BE2C (cell line): ENCODE measurements around the gene STAM.

Source experiments
- DNase-seq: peaks from one replicate; pipeline ENCODE4 v3.0.0-alpha.2; 2020
- H3K27me3 ChIP-seq: fragments of 250-450 bp; sonication (Bioruptor Pico); 2 replicates; pipeline ENCODE4 v1.5.1; 2020; ENCODE audit warnings: mild to moderate bottlenecking
- H3K36me3 ChIP-seq: fragments of 250-450 bp; sonication (Bioruptor Pico); 2 replicates; pipeline ENCODE4 v1.5.1; 2020; ENCODE audit warnings: mild to moderate bottlenecking
- H3K4me1 ChIP-seq: fragments of 250-450 bp; sonication (Bioruptor Pico); 2 replicates; pipeline ENCODE4 v1.5.1; 2020
- H3K4me3 ChIP-seq: 2 replicates; pipeline ENCODE4 v1.5.1; 2011; ENCODE audit warnings: low read depth, low read length
- H3K9me3 ChIP-seq: fragments of 250-450 bp; sonication (Bioruptor Pico); 2 replicates; pipeline ENCODE4 v1.5.1; 2020
- CTCF ChIP-seq: IDR thresholded peaks from 2 replicates; pipeline ENCODE4 v1.5.1; 2012; ENCODE audit warnings: mild to moderate bottlenecking, low read depth, low read length

The STAM gene

GRCh38 chr10:17665747-17666146 lies 21.8 kb downstream of the STAM start:
- no peaks in the 10 kb centered on the region for H3K27me3 ChIP-seq
- DNase-seq = no peak
- no peak overlapping the region for H3K4me3 ChIP-seq
- no peaks in the 10 kb centered on the region for H3K4me1 ChIP-seq
- peaks cover 6% of the 10 kb centered on the region for H3K36me3 ChIP-seq
- H3K9me3 ChIP-seq = no peaks in the 10 kb centered on the region
- no peak for TF ChIP-seq CTCF

- TF ChIP-seq CTCF = no peak
- DNase-seq = no peak
- Histone ChIP-seq H3K4me1 (no peaks in the 10 kb centered on the region), H3K36me3 (no peaks in the 10 kb centered on the region), H3K9me3 (no peaks in the 10 kb centered on the region), H3K27me3 (no peaks in the 10 kb centered on the region), H3K4me3 (no peak overlapping the region)
These were observed 24.7 kb downstream of the STAM start for GRCh38 chr10:17668435-17669184.

GRCh38 chr10:17669185-17669872 lies 25.4 kb downstream of the STAM start:
- H3K9me3 ChIP-seq = no peaks in the 10 kb centered on the region
- H3K4me1 ChIP-seq = no peaks in the 10 kb centered on the region
- no peak for TF ChIP-seq CTCF
- H3K36me3 ChIP-seq = no peaks in the 10 kb centered on the region
- no peak overlapping the region for H3K4me3 ChIP-seq
- H3K27me3 ChIP-seq = no peaks in the 10 kb centered on the region
- no peak for DNase-seq

GRCh38 chr10:17671307-17671706 lies 27.4 kb downstream of the STAM start:
- TF ChIP-seq CTCF = no peak
- H3K4me3 ChIP-seq = no peak overlapping the region
- no peaks in the 10 kb centered on the region for H3K36me3 ChIP-seq
- no peaks in the 10 kb centered on the region for H3K9me3 ChIP-seq
- no peak for DNase-seq
- no peaks in the 10 kb centered on the region for H3K4me1 ChIP-seq
- H3K27me3 ChIP-seq = no peaks in the 10 kb centered on the region

GRCh38 chr10:17673471-17674061 lies 29.6 kb downstream of the STAM start:
- H3K4me1 ChIP-seq = no peaks in the 10 kb centered on the region
- H3K4me3 ChIP-seq = no peak overlapping the region
- TF ChIP-seq CTCF = no peak
- H3K27me3 ChIP-seq = no peaks in the 10 kb centered on the region
- no peaks in the 10 kb centered on the region for H3K36me3 ChIP-seq
- no peak for DNase-seq
- no peaks in the 10 kb centered on the region for H3K9me3 ChIP-seq

- Histone ChIP-seq H3K9me3 (no peaks in the 10 kb centered on the region), H3K4me1 (no peaks in the 10 kb centered on the region), H3K27me3 (no peaks in the 10 kb centered on the region), H3K4me3 (no peak overlapping the region), H3K36me3 (no peaks in the 10 kb centered on the region)
- no peak for DNase-seq
- TF ChIP-seq CTCF = no peak
These were observed 30.6 kb downstream of the STAM start for GRCh38 chr10:17674566-17674965.
